ENCODE data around the gene TSPAN19.
"Not testable (repeated sequence)": the region's sequence is repeated elsewhere in the genome, so short reads cannot be mapped to it uniquely, and the experiment has no call there.

TSPAN19 gene

DNA sequence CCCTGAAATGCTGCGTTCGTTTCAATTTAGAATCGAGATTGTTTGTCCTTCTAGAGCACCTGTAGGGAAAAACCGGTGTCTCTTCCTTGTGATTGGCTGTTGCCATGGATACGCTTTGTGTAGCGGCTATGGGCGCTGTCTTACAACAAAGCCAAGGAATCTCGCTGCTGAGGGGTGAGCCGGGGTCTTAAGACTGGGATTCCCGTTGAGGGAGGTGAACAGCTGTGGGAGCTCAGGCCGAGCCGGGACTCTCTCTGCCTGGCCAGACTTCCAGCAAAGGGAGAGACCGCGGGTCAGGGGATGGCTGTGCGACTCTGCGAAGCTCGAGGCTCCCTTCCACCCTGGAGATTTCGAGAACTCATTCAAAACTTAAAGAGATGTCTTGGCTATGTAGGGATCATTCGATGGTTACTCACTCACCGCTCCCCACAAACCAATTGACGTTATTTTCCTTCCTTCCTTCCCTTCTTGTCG, at the start of gene TSPAN19, which contains the start of gene LRRIQ1:
Gene TSPAN19, minus strand, starts transcription at position 44 of the 474 bp plus-strand sequence. CDS start 6,331 bp downstream, outside the sequence.
Gene LRRIQ1, plus strand, starts transcription at position 118 of the 474 bp plus-strand sequence. CDS start 1,826 bp downstream, outside the sequence.
- peak; percentile 88 for DNase-seq

DNA sequence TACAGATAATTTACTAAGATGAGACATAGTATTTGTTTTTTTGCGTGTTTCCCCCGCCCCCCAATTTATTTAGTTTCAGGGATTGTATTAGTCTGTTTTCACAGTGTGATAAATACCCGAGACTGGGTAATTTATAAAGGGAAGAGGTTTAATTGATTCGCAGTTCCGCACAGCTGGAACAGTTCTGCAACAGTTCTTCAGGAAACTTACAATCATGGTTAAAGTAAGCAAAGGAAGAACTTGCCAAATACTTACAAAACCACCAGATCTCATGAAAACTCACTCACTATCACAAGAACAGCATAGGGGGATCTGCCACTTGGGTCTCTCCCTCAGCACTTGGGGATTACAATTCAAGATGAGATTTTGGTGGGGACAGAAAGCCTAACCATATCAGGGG, 49.0 kb upstream of the TSPAN19 start:
- no peak for DNase-seq

DNA sequence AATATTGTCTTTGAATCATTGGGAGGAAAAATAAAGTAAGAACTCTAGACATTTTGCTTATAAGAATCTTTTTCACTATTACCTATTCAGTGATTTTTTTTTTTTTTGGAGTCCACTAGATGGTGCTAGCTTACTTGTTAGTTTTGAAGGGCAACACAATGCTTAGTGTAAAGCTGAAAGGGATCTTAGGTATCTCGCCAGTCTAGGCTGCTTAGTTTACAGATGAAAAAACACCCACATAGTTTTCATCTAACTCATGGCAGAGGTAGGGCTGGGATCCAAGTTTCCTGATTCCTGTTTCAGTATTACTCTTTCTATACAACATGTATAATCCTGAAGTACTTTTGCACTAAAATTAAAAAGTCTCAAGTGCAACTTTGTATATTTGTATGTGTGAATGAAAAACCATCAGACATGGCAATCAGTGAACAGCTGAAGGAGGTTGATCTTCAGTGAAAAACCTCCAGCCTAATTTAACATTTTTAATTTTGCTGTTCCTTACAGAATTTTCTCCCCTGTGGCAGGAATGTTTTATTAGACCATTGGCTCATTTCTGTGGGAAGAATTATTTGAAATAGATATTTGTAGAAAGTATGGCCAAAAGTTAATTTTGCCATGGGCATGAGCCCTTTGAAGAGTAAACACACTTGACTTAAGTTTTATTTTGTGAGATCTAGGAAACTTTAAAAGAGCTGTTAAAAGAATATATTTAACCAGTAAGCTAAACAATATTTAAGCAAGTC, 40.8 kb upstream of the TSPAN19 start:
- DNase-seq, result peak; percentile 67

DNA sequence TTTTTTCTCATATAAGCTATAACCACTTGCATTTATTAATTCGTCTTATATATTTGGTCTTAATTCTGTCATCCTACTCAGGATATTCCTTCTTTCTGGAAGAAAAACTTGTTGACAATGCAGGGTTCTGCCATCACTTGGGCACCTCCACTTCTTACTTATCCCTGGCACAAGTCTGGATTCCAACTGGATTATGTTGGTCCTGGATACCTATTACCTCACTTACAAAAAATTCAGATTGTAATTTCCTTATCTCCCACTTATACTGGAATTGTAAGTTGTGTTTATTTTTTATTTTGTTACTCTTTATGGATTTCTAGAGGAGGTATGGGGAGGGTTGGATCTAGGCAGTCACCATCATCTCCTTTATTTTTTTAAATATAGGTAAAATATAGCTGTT, 36.7 kb upstream of the TSPAN19 start:
- no peak for DNase-seq

DNA sequence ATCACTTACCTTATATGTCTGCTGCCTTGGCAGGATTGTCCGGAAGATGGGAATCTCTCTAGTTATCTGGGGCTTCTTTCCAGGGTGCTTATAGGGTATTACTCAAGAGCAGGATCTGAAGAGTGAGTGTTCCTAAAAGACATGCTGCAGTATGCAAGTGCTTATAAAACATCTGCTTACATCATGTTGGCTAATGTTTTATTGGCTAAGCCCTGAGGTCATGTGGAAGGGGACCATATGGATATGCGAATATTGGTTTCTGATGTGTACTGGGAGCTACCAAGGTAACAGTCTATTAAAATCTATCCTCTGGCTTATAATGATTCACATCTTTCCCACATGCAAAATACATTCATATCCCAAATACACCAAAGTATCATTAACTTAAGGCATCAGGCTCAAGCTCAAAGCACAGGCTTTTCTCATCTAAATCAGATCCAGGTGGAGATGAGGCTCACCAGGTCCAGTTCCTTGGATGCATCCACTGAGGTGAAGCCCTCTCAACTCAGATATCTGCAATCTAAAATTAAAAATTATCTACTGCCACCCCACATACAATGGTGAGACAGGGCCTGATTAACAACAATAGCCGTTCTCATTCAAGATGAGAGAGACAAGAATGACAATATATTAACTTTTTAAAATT, 29.9 kb upstream of the TSPAN19 start:
- DNase-seq, result no peak

DNA sequence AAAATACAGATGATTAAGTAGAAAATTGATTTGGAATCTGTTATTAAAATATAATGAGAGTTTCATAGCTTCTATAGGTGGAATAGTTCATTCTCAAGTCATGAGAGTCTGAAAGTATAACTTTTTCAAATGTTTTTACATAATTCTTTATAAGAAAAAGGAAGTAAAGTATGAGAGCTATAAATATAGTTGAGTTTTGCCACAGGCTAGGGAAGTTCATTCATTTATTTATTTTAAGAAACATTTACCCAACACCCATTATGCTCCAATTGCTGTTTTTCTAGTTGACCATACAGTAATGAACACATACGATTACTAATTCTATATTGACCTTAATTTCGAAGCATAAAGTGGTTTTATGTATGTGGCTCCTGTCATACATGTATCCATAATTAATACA, 24.8 kb upstream of the TSPAN19 start:
- DNase-seq, result no peak

DNA sequence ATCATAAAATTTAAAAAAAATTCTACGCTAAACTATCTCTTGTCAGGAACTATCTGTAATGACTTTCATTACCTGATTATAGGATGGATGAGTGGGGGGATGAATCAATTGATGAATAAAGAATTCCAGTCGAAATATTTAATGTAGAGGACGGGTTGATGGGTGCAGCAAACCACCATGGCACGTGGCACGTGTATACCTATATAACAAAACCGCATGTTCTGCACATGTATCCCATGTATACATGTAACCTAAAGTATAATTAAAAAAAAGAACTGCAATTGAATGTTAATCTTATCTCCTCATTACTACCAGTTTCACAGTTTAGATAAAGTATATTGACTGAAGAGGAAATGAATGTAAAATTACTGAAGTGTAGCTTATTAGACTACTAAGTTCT, 23.5 kb upstream of the TSPAN19 start:
- no peak for DNase-seq

DNA sequence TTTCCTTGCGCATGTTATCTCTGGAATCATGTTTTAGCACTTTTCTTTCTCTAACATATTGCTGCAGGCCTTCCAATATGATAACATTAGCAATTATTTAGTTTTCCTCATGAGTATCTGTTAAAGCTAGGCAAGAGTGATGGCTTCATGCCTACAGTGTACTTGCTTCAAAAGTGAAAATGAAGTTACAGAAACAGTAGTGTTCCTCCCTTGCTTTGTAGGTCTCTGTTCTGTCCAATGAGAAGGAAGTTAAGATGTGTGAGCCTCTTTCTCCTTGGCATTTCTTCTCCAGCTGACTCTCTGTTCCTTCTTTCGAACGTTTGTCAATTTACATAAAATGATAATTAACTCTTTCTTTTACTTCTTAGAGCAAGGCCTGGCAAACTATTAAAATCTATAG, 22.3 kb upstream of the TSPAN19 start:
- no peak for DNase-seq

DNA sequence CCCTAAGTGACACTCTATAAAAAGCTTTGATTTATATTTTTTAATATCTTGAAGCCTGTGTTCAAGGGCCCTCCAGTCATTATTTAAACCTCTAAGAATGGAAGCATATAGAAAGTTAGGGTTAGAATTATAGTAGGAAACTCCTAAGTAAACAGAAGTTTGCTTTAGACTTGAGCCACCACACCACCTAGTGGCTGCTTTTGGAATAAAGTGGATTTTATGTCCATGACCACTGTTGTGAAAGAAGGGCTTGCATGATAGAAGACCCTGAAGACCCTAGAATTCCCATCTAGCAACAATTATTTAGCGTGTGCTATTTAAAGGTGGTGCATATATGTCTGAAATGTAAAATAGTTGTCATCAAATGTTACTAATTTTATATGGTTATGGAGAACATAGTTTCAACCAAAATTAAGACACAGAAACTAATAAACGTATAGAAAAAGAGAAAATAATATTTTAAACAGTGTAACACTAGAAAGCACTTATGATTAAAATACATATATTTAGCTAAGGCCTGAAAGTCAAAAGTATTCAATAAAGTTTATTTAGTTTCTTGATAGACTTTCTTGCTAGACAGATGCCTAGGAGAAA, 21.4 kb upstream of the TSPAN19 start:
- DNase-seq, result peak; percentile 41

DNA sequence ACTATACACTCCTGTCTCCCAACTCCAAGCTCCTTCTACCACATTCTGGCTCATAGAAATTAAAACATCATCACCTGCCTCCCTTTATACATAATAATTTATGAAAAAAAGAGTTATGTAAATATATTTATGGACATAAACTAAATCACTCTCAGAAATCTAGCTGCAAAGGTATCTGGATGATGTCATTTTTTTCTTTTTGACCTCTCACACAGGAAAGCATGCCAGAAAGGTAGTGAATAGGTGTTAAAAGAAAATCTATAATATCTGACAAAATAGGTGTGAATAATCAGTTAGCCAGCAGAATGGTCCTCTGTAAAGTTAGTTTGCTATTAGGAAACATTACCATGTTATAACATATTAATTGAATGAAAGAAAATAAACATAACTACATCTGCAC, 7.8 kb upstream of the TSPAN19 start:
- DNase-seq, result no peak

DNA sequence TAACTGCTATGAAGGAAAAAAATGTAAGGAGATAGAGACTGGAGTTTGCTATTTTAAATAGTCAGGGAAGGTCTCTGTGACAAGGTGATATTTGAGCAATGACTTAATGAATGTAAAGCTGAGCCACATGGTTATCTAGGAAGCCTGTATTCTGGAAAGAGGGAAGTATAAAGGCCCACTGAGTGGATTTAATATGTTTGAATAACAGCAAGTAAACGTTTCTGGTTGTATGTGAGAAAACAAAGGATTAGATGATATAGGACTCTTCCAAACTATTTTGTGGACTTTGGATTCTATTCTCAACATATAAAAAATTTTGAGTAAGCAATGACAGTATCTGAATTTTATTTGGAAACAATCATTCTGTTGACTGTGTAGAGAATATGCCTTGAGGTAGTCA, 5.3 kb upstream of the TSPAN19 start:
- DNase-seq, result no peak

DNA sequence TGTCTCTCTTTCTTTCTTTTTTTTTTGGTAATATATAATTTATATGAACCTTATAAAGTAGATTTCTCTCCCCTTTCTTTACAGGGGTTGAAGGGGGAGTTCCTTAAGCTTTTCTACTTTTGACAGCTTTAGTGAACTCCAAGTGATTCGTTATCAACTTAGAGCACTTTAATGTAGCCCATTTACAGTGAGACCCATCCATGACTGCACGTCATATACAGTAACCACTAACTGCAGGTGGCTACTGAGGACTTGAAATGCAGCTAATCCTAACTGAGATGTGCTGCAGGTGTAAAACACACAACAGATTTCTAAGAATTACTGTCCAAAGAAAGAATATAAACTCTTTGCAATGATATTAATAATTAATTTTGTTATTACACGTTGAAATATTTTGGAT, 656 bp upstream of the TSPAN19 start:
- peak; percentile 17 for DNase-seq

DNA sequence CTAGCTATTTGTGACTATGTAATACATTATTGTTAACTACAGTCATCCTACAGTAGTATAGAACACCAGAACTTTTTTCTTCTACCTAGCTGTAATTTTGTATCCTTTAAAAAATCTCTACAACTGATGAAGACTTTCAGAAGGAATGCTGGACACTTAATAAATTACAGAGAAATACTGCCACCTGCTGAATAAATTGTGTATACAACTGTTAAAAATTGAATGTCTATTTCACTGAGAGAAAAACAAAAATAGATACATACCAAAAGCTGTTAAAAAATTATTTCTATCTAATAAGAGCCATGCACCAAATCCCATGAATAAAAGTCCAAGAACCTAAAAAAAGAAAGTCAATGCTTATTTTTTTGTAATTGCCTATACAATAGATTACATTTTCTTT, 6.6 kb downstream of the TSPAN19 start:
- peak; percentile 51 for DNase-seq

DNA sequence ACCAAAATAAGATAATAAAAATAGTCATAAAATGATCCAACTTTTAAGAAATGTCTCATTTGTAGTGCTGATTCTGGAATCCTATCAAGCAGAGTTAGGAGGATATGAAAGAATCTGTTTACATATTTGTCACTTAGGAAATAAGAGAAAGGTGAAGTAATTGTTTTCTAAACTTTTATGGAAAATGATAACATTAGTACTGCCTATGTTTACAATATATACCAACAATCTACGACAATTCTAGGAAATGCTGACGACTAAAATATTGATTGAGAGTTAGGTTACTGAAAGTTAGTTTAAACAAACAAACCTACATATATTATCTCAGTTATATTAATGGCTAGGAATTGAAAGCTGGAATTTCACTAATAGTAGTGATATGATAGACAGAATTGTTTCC, 18.0 kb downstream of the TSPAN19 start:
- DNase-seq, result no peak

DNA sequence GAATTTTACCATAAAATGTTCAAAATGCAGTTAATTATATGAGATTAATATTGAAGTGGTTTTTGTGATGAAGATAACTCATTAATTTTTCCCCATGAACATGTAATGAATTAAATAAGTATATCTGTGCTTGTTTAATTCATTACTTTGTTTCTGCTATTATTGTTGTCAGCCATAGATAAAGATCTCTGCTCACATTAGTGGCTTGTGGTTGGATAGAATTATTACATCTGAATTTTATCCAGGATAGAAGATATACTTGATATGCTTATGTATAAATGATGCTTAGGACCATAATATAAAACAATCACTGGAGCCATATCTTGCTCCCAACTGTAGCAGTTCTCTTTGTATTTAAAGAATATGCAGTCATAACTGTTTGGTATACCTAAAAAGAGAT, 18.5 kb downstream of the TSPAN19 start:
- no peak for DNase-seq

DNA sequence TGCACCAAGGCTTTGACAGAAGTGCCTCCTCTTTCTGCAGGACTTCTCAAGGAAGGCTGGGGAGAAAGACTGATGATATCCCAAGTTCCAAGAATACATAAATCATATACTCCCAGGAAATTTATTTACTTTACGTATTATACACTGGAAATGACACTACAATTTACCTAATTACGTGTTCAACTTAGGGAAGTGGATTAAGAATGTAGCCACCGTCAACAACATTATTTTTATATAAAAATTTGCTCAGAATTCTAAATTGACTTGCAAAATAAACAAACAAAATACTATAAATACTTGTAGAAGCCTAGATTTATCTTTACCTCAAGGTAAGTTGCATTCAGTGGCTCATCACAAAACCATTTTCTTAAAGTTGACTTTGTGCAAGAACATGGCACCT, 18.9 kb downstream of the TSPAN19 start:
- DNase-seq, result no peak

DNA sequence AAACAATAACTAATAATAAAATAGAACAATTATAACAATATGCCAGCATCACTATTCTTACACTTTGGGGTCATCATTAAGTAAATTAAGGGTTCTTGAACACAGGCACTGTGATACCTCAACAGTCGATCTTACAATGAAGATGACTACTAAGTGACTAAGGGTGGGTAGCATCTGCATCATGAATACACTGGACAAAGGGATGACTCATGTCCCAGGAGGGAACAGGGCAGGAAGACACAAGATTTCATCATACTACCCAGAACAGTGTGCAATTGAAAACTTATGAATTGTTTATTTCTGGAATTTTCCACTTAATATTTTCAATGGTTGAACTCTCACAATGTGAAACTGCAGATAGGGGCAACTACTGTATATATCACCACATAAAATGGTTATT, 19.7 kb downstream of the TSPAN19 start:
- no peak for DNase-seq

DNA sequence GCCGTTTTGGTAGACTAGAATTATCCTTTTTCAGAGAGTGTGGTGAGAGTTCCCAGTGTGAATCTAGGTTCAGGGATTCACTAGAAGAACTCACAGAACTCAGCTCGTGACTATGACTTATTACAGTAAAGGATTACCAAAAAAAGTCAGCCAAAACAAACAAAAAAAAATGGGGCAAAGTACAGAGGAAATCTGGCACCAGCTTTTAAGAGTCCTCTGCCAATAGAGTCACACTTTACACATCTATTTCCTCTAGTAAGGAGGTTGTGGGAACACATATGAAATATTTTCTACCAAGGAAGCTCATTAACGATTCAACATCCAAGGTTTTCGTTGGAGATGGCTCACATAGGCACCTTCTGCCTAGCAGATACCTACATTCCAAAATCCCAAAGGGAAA, 28.2 kb downstream of the TSPAN19 start:
- DNase-seq, result no peak

DNA sequence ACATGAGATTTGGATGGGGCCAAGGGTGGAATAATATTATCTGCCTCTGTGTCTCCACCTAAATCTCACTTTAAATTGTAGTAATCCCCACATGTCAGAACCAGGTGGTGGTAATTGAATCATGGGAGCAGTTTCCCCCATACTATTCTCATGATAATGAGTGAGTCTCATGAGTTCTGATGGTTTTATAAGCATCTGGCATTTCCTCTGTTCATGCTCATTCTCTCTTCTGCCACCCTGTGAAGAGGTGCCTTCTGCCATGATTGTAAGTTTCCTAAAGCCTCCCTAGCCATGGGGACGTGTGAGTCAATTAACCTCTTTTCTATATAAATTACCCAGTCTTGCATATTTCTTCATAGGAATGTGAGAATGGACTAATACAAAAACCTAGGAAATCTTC, 29.9 kb downstream of the TSPAN19 start:
- DNase-seq, result no peak

DNA sequence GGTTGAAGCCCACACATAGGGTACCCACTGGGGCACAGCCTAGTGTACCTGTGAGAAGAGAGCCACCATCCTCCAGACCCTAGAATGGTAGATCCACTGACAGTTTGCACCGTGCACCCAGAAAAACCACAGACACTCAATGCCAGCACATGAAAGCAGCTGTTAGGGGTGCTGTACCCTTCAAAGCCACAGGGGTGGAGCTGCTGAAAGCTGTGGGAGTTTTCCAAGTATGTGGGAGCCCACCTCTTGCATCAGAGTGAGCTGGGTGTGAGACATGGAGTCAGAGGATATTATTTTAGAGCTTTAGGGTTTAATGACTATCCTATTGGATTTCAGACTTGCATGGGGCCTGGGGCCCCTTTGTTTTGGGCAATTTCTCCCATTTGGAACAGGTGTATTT, 30.5 kb downstream of the TSPAN19 start:
- DNase-seq, result no peak

DNA sequence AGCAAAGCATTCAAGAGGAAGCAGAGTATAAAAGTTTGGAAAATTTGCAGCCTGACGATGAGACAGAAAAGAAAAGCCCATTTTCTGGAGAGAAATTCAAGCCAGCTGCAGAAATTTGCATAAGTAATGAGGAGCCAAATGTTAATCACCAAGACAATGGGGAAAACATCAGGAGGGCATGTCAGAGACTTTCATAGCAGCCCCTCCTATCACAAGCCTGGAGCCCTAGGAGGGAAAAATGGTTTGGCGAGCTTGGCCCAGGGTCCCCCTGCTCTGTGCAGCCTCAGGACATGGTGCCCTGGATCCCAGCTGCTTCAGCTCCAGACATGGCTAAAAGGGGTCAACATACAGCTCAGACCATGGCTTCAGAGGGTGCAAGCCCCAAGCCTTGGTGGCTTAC, 31.0 kb downstream of the TSPAN19 start:
- DNase-seq, result not testable (repeated sequence)

DNA sequence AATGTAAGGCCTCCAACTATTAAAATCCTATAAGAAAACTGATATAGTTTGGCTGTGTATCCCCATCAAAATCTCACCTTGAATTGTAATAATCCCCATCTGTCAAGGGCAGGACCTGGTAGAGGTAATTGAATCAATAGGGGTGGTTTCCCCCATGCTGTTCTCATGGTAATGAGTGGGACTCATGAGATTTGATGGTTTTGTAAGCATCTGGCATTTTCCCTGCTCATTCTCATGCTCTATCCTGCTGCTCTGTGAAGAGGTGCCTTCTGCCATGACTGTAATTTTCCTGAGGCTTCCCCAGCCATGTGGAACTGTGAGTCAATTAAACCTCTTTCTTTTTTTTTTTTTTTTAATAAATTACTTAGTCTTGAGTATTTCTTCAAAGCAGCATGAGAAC, 31.9 kb downstream of the TSPAN19 start:
- no peak for DNase-seq

DNA sequence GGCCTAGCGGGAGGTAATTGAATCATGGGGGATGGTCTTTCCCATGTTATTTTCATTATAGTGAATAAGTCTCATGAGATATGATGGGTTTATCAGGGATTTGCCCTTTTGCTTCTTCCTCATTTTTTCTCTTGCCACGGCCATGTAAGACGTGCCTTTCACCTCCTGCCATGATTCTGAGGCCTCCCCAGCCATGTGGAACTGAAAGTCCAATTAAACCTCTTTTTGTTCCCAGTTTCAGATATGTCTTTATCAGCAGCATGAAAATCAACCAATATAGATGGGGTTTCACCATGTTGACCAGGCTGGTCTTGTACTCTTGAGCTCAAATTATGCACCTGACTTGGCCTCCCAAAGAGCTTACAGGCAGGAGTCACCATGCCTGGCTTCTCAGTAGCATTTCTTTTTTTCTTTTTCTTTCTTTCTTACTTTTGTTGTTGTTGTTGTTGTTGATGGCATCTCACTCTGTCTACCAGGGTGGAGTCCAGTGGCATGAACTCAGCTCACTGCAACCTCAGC, 33.2 kb downstream of the TSPAN19 start:
- DNase-seq, result no peak

DNA sequence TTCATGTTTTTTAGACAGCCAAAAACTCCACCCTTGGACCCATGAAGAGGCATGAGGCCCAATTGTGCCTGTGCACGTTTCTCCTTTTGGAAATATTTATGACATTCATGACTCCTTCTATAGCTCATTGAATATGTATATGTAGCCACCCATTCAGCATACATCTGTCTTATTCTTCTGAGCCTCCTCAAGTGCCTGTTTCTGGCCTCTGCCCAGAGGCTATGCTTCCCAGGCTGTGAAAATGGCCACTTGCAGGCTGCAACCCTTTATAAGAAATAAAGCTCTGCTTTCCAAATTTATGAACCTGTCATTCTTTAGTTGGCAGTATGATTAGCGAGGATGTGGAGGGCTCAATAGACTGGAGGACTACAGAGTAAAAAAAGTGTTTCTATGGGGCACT, 35.3 kb downstream of the TSPAN19 start:
- no peak for DNase-seq

Data from NCI-H510A treated with DMSO at 0.1 percent for 48 hours (cell line).